Brain microvascular endothelial cell (primary cell): Measurements from ENCODE around the gene LDHD.

Source experiments
- DNase-seq: peaks from one replicate; pipeline ENCODE4 v3.0.0-alpha.2; 2020
- H3K27ac ChIP-seq: fragments of 250-450 bp; sonication (Bioruptor Pico); 2 replicates; pipeline ENCODE4 v1.5.1; 2020; ENCODE audit warnings: mild to moderate bottlenecking, moderate library complexity
- H3K27me3 ChIP-seq: fragments of 250-450 bp; sonication (Bioruptor Pico); replicated peaks from 2 replicates; pipeline ENCODE4 v1.5.1; 2020; ENCODE audit warnings: mild to moderate bottlenecking
- H3K36me3 ChIP-seq: fragments of 250-450 bp; sonication (Bioruptor Pico); replicated peaks from 2 replicates; pipeline ENCODE4 v1.5.1; 2020; ENCODE audit warnings: mild to moderate bottlenecking
- H3K4me3 ChIP-seq: 2 replicates; pipeline ENCODE4 v1.5.1; 2011; ENCODE audit warnings: low read depth, mild to moderate bottlenecking, control low read depth, low read length, moderate library complexity
- in situ Hi-C: cut with HindIII; loops from 2 replicates; pipeline ENCODE4 v1.10.0; 2017; ENCODE audit warnings: low sequenced_read_pairs, low pct_ligation_motif_present
- TF ChIP-seq, protein P1 (sequence below): IDR thresholded peaks from 2 replicates; pipeline ENCODE4 v1.5.1; 2011; ENCODE audit warnings: low read depth, mild to moderate bottlenecking, moderate library complexity, low read length, control low read depth, inconsistent platforms; ENCODE audit errors: missing control alignments

Gene LDHD

GRCh38 chr16:75074304-75074793 is 42.2 kb downstream of the LDHD start:
- H3K4me3 ChIP-seq = no peak overlapping the region
- peak overlapping the region; percentile 15 for H3K27ac ChIP-seq
- H3K27me3 ChIP-seq = no peaks in the 10 kb centered on the region
- H3K36me3 ChIP-seq = no peaks in the 10 kb centered on the region
- TF ChIP-seq, protein P1, sequence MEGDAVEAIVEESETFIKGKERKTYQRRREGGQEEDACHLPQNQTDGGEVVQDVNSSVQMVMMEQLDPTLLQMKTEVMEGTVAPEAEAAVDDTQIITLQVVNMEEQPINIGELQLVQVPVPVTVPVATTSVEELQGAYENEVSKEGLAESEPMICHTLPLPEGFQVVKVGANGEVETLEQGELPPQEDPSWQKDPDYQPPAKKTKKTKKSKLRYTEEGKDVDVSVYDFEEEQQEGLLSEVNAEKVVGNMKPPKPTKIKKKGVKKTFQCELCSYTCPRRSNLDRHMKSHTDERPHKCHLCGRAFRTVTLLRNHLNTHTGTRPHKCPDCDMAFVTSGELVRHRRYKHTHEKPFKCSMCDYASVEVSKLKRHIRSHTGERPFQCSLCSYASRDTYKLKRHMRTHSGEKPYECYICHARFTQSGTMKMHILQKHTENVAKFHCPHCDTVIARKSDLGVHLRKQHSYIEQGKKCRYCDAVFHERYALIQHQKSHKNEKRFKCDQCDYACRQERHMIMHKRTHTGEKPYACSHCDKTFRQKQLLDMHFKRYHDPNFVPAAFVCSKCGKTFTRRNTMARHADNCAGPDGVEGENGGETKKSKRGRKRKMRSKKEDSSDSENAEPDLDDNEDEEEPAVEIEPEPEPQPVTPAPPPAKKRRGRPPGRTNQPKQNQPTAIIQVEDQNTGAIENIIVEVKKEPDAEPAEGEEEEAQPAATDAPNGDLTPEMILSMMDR = no peak
- in situ Hi-C loops = no loop called here
- no peak for DNase-seq

- Histone ChIP-seq H3K4me3 (no peak overlapping the region), H3K27me3 (no peaks in the 10 kb centered on the region), H3K36me3 (no peaks in the 10 kb centered on the region), H3K27ac (peak overlapping the region; percentile 15)
- in situ Hi-C loops = no loop called here
- TF ChIP-seq, protein P1 = no peak
- DNase-seq = peak; percentile 48
Observed at GRCh38 chr16:75073545-75074303, 42.9 kb downstream of the LDHD start.

GRCh38 chr16:75072239-75072947 is 44.2 kb downstream of the LDHD start:
- Histone ChIP-seq H3K36me3 (no peaks in the 10 kb centered on the region), H3K27ac (no peak overlapping the region), H3K4me3 (no peak overlapping the region), H3K27me3 (no peaks in the 10 kb centered on the region)
- TF ChIP-seq, protein P1 = no peak
- no peak for DNase-seq
- in situ Hi-C loops = no loop called here

DNA sequence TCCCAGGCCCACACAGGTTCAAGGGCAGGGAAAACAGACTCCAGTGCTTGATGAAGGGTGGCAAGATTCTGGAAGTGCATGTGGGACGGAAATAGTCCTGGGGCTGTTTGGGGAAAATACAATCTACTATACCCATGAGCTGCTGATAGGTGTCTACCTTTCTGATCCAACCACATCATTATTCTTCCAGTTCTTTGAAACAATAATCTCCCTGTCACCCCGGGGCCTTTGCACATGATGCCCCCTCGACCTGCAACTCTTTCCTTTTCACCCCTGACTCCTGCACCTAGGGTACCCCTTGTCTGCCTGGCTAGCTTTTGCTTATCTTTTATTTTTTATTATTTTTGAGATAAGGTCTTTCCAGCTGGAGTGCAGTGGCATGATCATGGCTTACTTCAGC is 45.0 kb downstream of the LDHD start:
- H3K36me3 ChIP-seq = no peaks in the 10 kb centered on the region
- in situ Hi-C loops = no loop called here
- H3K27me3 ChIP-seq = no peaks in the 10 kb centered on the region
- TF ChIP-seq, protein P1 = no peak
- H3K4me3 ChIP-seq = no peak overlapping the region
- DNase-seq = no peak
- H3K27ac ChIP-seq = no peak overlapping the region

DNA sequence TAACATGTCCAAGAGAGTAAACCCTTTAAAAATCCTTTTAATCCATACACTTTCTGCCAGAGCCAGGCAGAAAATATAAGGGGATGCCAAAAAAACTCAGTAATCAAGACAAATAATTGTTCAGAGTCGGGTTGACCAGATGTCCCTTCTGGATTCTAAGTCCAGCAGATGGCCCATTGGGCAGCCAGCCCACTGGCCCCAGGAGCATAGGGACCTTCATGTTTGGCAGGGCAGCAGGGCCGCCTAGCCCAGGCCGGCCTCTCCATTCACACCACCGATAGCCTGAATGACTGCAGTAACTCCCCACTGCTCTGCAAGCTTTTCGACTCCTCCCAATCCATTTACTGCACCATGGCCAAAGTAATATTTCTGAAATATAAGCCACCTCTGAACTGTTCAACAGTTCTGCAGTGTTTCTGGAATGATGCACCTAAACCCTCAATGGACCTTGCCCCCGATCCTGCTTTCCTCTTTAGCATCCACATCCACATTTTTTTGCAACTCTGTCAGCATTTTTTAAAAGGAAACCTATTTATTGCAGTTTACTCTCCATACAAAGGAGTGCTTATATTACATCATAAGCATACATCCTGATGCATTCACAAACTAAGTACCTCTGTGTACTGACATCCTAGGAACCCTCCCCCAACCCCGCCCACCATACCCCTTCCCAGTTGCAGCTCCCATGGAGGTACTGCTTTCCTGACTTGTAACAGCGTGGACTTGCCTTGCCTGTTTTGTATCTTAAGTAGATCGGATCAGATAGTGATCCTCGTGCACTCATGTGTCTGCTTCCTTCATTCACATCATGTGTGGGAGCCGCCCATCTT is 46.4 kb downstream of the LDHD start:
- in situ Hi-C loops = no loop called here
- Histone ChIP-seq H3K4me3 (no peak overlapping the region), H3K36me3 (no peaks in the 10 kb centered on the region), H3K27ac (no peak overlapping the region), H3K27me3 (no peaks in the 10 kb centered on the region)
- TF ChIP-seq, protein P1 = no peak
- DNase-seq = no peak
